Natural killer cell (primary cell): Measurements from ENCODE around the gene OR13H1. TPM values are rescaled to one million over a fixed set of nuclear protein-coding genes. Genes with fewer than 3 reads are reported as not detected.
"Not testable (repeated sequence)": the region's sequence is repeated elsewhere in the genome, so short reads cannot be mapped to it uniquely, and the experiment has no call there.

Experiments used
- ATAC-seq, 3 donors: fragments of 150-1000 bp in 2 of 3; fragments of 200-7000 bp in 1 of 3; cut with Tn5 transposase; 1 replicate in 1 of 3; 2 replicates in 2 of 3; pipeline ENCODE4 v1.10.0; 2021; ENCODE audit warnings: mild to moderate bottlenecking in 2 of 3, moderate library complexity in 2 of 3
- DNase-seq, 2 donors: peaks; one replicate each; pipeline versions ENCODE4 v3.0.0 to v3.0.0-alpha.2; 2013 to 2021; ENCODE audit warnings: mixed read lengths in 1 of 2
- H3K27ac ChIP-seq: one replicate; pipeline ENCODE4 v1.5.1; 2013; ENCODE audit warnings: mild to moderate bottlenecking, low read length
- H3K27me3 ChIP-seq: one replicate; pipeline ENCODE4 v1.6.1; 2013; ENCODE audit warnings: low read length; ENCODE audit not compliant: control insufficient read depth, insufficient read depth
- H3K36me3 ChIP-seq: one replicate; pipeline ENCODE4 v1.6.1; 2013; ENCODE audit warnings: low read length; ENCODE audit not compliant: control insufficient read depth, insufficient read depth
- H3K4me1 ChIP-seq: one replicate; pipeline ENCODE4 v1.6.1; 2013; ENCODE audit warnings: low read length; ENCODE audit not compliant: control insufficient read depth, insufficient read depth
- H3K4me3 ChIP-seq: one replicate; pipeline ENCODE4 v1.5.1; 2013; ENCODE audit warnings: low read length
- H3K9me3 ChIP-seq: one replicate; pipeline ENCODE4 v1.6.1; 2013; ENCODE audit warnings: low read length; ENCODE audit not compliant: control insufficient read depth, insufficient read depth
- H3K27ac Mint-ChIP-seq, 2 donors: one replicate each; pipeline ENCODE4 v1.8.0; 2022; ENCODE audit warnings: mild to moderate bottlenecking in 2 of 2, mixed read lengths in 2 of 2, moderate library complexity in 1 of 2
- H3K27me3 Mint-ChIP-seq, 2 donors: one replicate each; pipeline ENCODE4 v1.8.0; 2022; ENCODE audit warnings: low read depth in 2 of 2, mixed read lengths in 2 of 2
- H3K36me3 Mint-ChIP-seq: one replicate; pipeline ENCODE4 v1.8.0; 2022; ENCODE audit warnings: mixed read lengths
- H3K4me1 Mint-ChIP-seq, 2 donors: one replicate each; pipeline ENCODE4 v1.8.0; 2022; ENCODE audit warnings: mixed read lengths in 2 of 2
- H3K4me3 Mint-ChIP-seq: one replicate; pipeline ENCODE4 v1.8.0; 2022; ENCODE audit warnings: mild to moderate bottlenecking, moderate library complexity, mixed read lengths
- H3K9me3 Mint-ChIP-seq, 2 donors: one replicate each; pipeline ENCODE4 v1.8.0; 2022; ENCODE audit warnings: mixed read lengths in 2 of 2
- CTCF ChIP-seq: fragments of 200-600 bp; IDR thresholded peaks from one replicate; pipeline ENCODE4 v1.8.0; 2022; ENCODE audit warnings: antibody characterized with exemption
- WGBS: methylation state at CpG from one replicate; pipeline ENCODE4 v1.1.7; 2013; ENCODE audit warnings: missing lambda C conversion rate; ENCODE audit not compliant: insufficient coverage; 5-methylcytosine and 5-hydroxymethylcytosine counted together
- intact Hi-C: fragments of 100-400 bp; cut with micrococcal nuclease; formaldehyde crosslinking; loops from one replicate; pipeline ENCODE4 v1.14.2; 2022
- total RNA-seq, 4 donors: library from RNA; stranded (reverse); fragments of 120-200 nt in 1 of 4; gene quantifications; one replicate each; pipeline versions ENCODE4 v1.2.3 to v1.2.4, GENCODE V29; 2013 to 2022

Gene OR13H1
- total RNA-seq, 3 donors from 2014 or later (not counting 1 experiment from before 2014, with no cell fraction given): not detected

- H3K9me3 ChIP-seq: no peaks in the 10 kb centered on the region
- 88% methylated on average over 4 of the region's 4 CpGs for WGBS
- H3K4me1 ChIP-seq: no peaks in the 10 kb centered on the region
- intact Hi-C loops: no loop called here
- H3K36me3 ChIP-seq: no peaks in the 10 kb centered on the region
- Mint-ChIP-seq H3K4me3 (no peak overlapping the region), H3K4me1 (no peaks in the 10 kb centered on the region), H3K27me3 (peaks cover 5 to 29% of the 10 kb centered on the region in 2 donors), H3K27ac (no peak overlapping the region), H3K36me3 (no peaks in the 10 kb centered on the region), H3K9me3 (no peaks in the 10 kb centered on the region)
- H3K4me3 ChIP-seq: no peak overlapping the region
- H3K27me3 ChIP-seq: no peaks in the 10 kb centered on the region
- H3K27ac ChIP-seq: no peak overlapping the region
- DNase-seq (no peak), ATAC-seq (no peak)
- TF ChIP-seq CTCF: no peak
These were observed 344 bp downstream of the OR13H1 start for GRCh38 chrX:131544218-131544617.

GRCh38 chrX:131549011-131549410 lies 5.1 kb downstream of the OR13H1 start:
- H3K9me3 ChIP-seq: no peaks in the 10 kb centered on the region
- Mint-ChIP-seq H3K27me3 (peaks cover 3 to 24% of the 10 kb centered on the region in 2 donors), H3K36me3 (no peaks in the 10 kb centered on the region), H3K4me1 (no peaks in the 10 kb centered on the region), H3K9me3 (no peaks in the 10 kb centered on the region), H3K4me3 (no peak overlapping the region), H3K27ac (no peak overlapping the region)
- no peak overlapping the region for H3K4me3 ChIP-seq
- H3K27me3 ChIP-seq: no peaks in the 10 kb centered on the region
- ATAC-seq (no peak), DNase-seq (no peak)
- no peaks in the 10 kb centered on the region for H3K4me1 ChIP-seq
- H3K27ac ChIP-seq: no peak overlapping the region
- WGBS: 50% methylated on average over 1 of the region's 2 CpGs
- H3K36me3 ChIP-seq: no peaks in the 10 kb centered on the region
- intact Hi-C loops: no loop called here
- no peak for TF ChIP-seq CTCF

GRCh38 chrX:131552453-131552852 lies 8.6 kb downstream of the OR13H1 start:
- H3K27ac Mint-ChIP-seq, H3K4me1 ChIP-seq, H3K36me3 Mint-ChIP-seq, H3K9me3 ChIP-seq, H3K4me3 Mint-ChIP-seq, H3K4me1 Mint-ChIP-seq, H3K36me3 ChIP-seq, ATAC-seq, H3K4me3 ChIP-seq, H3K27ac ChIP-seq, DNase-seq, intact Hi-C loops, H3K27me3 ChIP-seq, H3K9me3 Mint-ChIP-seq: not testable (repeated sequence)
- WGBS: 97% methylated on average over 4 of the region's 10 CpGs
- H3K27me3 Mint-ChIP-seq: peaks cover 0 to 24% of the 10 kb centered on the region in 2 donors

- no peak overlapping the region for H3K27ac ChIP-seq
- H3K9me3 Mint-ChIP-seq: no peaks in the 10 kb centered on the region
- no peak overlapping the region for H3K4me3 ChIP-seq
- no peak for TF ChIP-seq CTCF
- intact Hi-C loops: no loop called here
- H3K4me3 Mint-ChIP-seq: no peak overlapping the region
- no peaks in the 10 kb centered on the region for H3K27me3 ChIP-seq
- ATAC-seq (no peak), DNase-seq (no peak)
- H3K36me3 ChIP-seq: no peaks in the 10 kb centered on the region
- no peaks in the 10 kb centered on the region for H3K4me1 ChIP-seq
- no peak overlapping the region for H3K27ac Mint-ChIP-seq
- no peaks in the 10 kb centered on the region for H3K4me1 Mint-ChIP-seq
- peaks cover 3 to 8% of the 10 kb centered on the region in 2 donors for H3K27me3 Mint-ChIP-seq
- H3K9me3 ChIP-seq: no peaks in the 10 kb centered on the region
- H3K36me3 Mint-ChIP-seq: no peaks in the 10 kb centered on the region
- WGBS: 86% methylated on average over 2 of the region's 4 CpGs
These were observed 14.7 kb downstream of the OR13H1 start for GRCh38 chrX:131558562-131558961.
